Colonic mucosa (tissue), 4 donors: ENCODE measurements around the gene LDHAL6A. TPM values are rescaled to one million over a fixed set of nuclear protein-coding genes. Genes with fewer than 3 reads are reported as not detected.

ENCODE experiments used
- DNase-seq: peaks from one replicate; pipeline ENCODE4 v3.0.0-alpha.2; 2020
- H3K27ac ChIP-seq: fragments of 200-600 bp; one replicate; pipeline ENCODE4 v1.8.0; 2021
- H3K27me3 ChIP-seq: fragments of 200-600 bp; one replicate; pipeline ENCODE4 v1.8.0; 2021
- H3K36me3 ChIP-seq: fragments of 200-600 bp; one replicate; pipeline ENCODE4 v1.8.0; 2021
- H3K4me1 ChIP-seq: fragments of 200-600 bp; one replicate; pipeline ENCODE4 v1.8.0; 2021; ENCODE audit warnings: mild to moderate bottlenecking
- H3K4me3 ChIP-seq: fragments of 200-600 bp; one replicate; pipeline ENCODE4 v1.8.0; 2021
- H3K9ac ChIP-seq, 2 donors: one replicate each; pipeline ENCODE4 v1.7.0; 2013; ENCODE audit warnings: control low read depth in 2 of 2, low read depth in 2 of 2, low read length in 2 of 2
- H3K9me3 ChIP-seq: fragments of 200-600 bp; one replicate; pipeline ENCODE4 v1.8.0; 2021
- CTCF ChIP-seq: fragments of 200-600 bp; IDR thresholded peaks from one replicate; pipeline ENCODE4 v1.8.0; 2022; ENCODE audit warnings: antibody characterized with exemption, mild to moderate bottlenecking
- intact Hi-C: fragments of 100-400 bp; cut with DNase I; formaldehyde crosslinking; loops from one replicate; pipeline ENCODE4 v1.14.1; 2022
- total RNA-seq, 2 donors: library from RNA; stranded (reverse); fragmentation: NEBNext Ultra II Directional in 1 of 2; extraction: Animal tissue kit (Norgen Biotek cat#: 25700) in 1 of 2; gene quantifications; one replicate each; pipeline ENCODE4 v1.2.1, GENCODE V29; 2021
- donor health status: healthy.
- donor health status: DM: no; HTN: no; CAD: no.
- donor health status: DM: no; HTN: no; CAD: no.

Gene LDHAL6A
- total RNA-seq, 2 donors from 2014 or later, result not detected

GRCh38 chr11:18495703-18496102, 40.0 kb downstream of the LDHAL6A start:
- no peaks in the 10 kb centered on the region for H3K36me3 ChIP-seq
- TF ChIP-seq CTCF, result no peak
- DNase-seq, result no peak

GRCh38 chr11:18498039-18498438, 42.4 kb downstream of the LDHAL6A start:
- Histone ChIP-seq H3K4me1 (no peaks in the 10 kb centered on the region), H3K27me3 (no peaks in the 10 kb centered on the region), H3K9ac (no peak overlapping the region), H3K4me3 (no peak overlapping the region), H3K36me3 (peaks cover 4% of the 10 kb centered on the region), H3K9me3 (no peaks in the 10 kb centered on the region), H3K27ac (no peak overlapping the region)
- intact Hi-C loops, result loop anchor here (10.0 kb wide), 1 partner anchor 173 kb away; the partner anchor contains the start of genes GTF2H1 and HPS5
- TF ChIP-seq CTCF, result no peak
- no peak for DNase-seq

More at GRCh38 chr11:18495703-18496102, 40.0 kb downstream of the LDHAL6A start:
- Histone ChIP-seq H3K9me3 (no peaks in the 10 kb centered on the region), H3K4me3 (no peak overlapping the region), H3K4me1 (no peaks in the 10 kb centered on the region), H3K9ac (no peak overlapping the region), H3K27me3 (no peaks in the 10 kb centered on the region), H3K27ac (no peak overlapping the region)
- intact Hi-C loops, result loop anchor here (10.0 kb wide), 1 partner anchor 171 kb away; the partner anchor contains the start of genes GTF2H1 and HPS5

- no peak overlapping the region for H3K27ac ChIP-seq
- no peak overlapping the region for H3K4me3 ChIP-seq
- no peaks in the 10 kb centered on the region for H3K9me3 ChIP-seq
- no peaks in the 10 kb centered on the region for H3K4me1 ChIP-seq
- DNase-seq, result no peak
- H3K36me3 ChIP-seq, result peaks cover 4% of the 10 kb centered on the region
- no peak for TF ChIP-seq CTCF
- intact Hi-C loops, result loop anchor here (10.0 kb wide), 1 partner anchor 97 kb away; no protein-coding TSS in a partner anchor
- H3K27me3 ChIP-seq, result no peaks in the 10 kb centered on the region
- H3K9ac ChIP-seq, result no peak overlapping the region
These were observed 46.0 kb downstream of the LDHAL6A start for GRCh38 chr11:18501629-18502028.

- Histone ChIP-seq H3K4me3 (no peak overlapping the region), H3K4me1 (no peaks in the 10 kb centered on the region), H3K36me3 (peaks cover 4% of the 10 kb centered on the region), H3K9me3 (no peaks in the 10 kb centered on the region), H3K27me3 (no peaks in the 10 kb centered on the region), H3K9ac (no peak overlapping the region), H3K27ac (no peak overlapping the region)
- DNase-seq, result no peak
- no peak for TF ChIP-seq CTCF
- intact Hi-C loops, result loop anchor here (10.0 kb wide), 1 partner anchor 98 kb away; no protein-coding TSS in a partner anchor
These were observed 46.7 kb downstream of the LDHAL6A start for GRCh38 chr11:18502352-18502751.

GRCh38 chr11:18521122-18521521, 65.5 kb downstream of the LDHAL6A start:
- H3K9me3 ChIP-seq, result no peaks in the 10 kb centered on the region
- H3K4me3 ChIP-seq, result no peak overlapping the region
- no peaks in the 10 kb centered on the region for H3K27me3 ChIP-seq
- H3K9ac ChIP-seq, result no peak overlapping the region
- no peak for DNase-seq
- H3K4me1 ChIP-seq, result no peaks in the 10 kb centered on the region
- intact Hi-C loops, result loop anchor here (10.0 kb wide), 1 partner anchor 196 kb away; the partner anchor contains the start of genes GTF2H1 and HPS5
- no peaks in the 10 kb centered on the region for H3K36me3 ChIP-seq
- H3K27ac ChIP-seq, result no peak overlapping the region
- TF ChIP-seq CTCF, result no peak
